WTC11 (cell line): ENCODE data around the gene ABCA3.

Source experiments
- ATF1 ChIP-seq: sonication (generic); formaldehyde crosslinking; IDR thresholded peaks from 2 replicates; pipeline ENCODE4 v1.8.1; 2023; ENCODE audit warnings: mild to moderate bottlenecking, moderate library complexity, missing genetic modification reagents
- ATF2 ChIP-seq: sonication (generic); formaldehyde crosslinking; IDR thresholded peaks from 2 replicates; pipeline ENCODE4 v1.8.1; 2022; ENCODE audit warnings: low read depth, missing genetic modification reagents, borderline replicate concordance
- E2F4 ChIP-seq: sonication (generic); formaldehyde crosslinking; IDR thresholded peaks from 2 replicates; pipeline ENCODE4 v1.8.1; 2022; ENCODE audit warnings: low read depth, mild to moderate bottlenecking, moderate library complexity, missing genetic modification reagents, borderline replicate concordance
- ESRRA ChIP-seq: sonication (generic); formaldehyde crosslinking; IDR thresholded peaks from 2 replicates; pipeline ENCODE4 v1.8.1; 2022; ENCODE audit warnings: mild to moderate bottlenecking, missing genetic modification reagents, borderline replicate concordance
- FOXK1 ChIP-seq: sonication (generic); formaldehyde crosslinking; IDR thresholded peaks from 2 replicates; pipeline ENCODE4 v1.8.0; 2022; ENCODE audit warnings: mild to moderate bottlenecking, moderate library complexity, missing genetic modification reagents
- SMAD3 ChIP-seq: sonication (generic); formaldehyde crosslinking; IDR thresholded peaks from 2 replicates; pipeline ENCODE4 v1.8.0; 2022; ENCODE audit warnings: missing genetic modification reagents, mild to moderate bottlenecking, borderline replicate concordance
- SMAD4 ChIP-seq: sonication (generic); formaldehyde crosslinking; IDR thresholded peaks from 2 replicates; pipeline ENCODE4 v1.8.0; 2022; ENCODE audit warnings: mild to moderate bottlenecking, missing genetic modification reagents
- ZNF232 ChIP-seq: sonication (generic); formaldehyde crosslinking; IDR thresholded peaks from 2 replicates; pipeline ENCODE4 v1.8.0; 2022; ENCODE audit warnings: mild to moderate bottlenecking, missing genetic modification reagents
- TF ChIP-seq, protein P1 (sequence below): sonication (generic); formaldehyde crosslinking; IDR thresholded peaks from 2 replicates; pipeline ENCODE4 v1.8.1; 2023; ENCODE audit warnings: mild to moderate bottlenecking, missing genetic modification reagents, moderate library complexity
- TF ChIP-seq, protein P2 (sequence below): sonication (generic); formaldehyde crosslinking; IDR thresholded peaks from 2 replicates; pipeline ENCODE4 v1.8.0; 2023; ENCODE audit warnings: missing genetic modification reagents
- TF ChIP-seq, protein P3 (sequence below): fragments of 200-600 bp; IDR thresholded peaks from 2 replicates; pipeline ENCODE4 v1.8.0; 2022; ENCODE audit warnings: antibody characterized with exemption

DNA sequence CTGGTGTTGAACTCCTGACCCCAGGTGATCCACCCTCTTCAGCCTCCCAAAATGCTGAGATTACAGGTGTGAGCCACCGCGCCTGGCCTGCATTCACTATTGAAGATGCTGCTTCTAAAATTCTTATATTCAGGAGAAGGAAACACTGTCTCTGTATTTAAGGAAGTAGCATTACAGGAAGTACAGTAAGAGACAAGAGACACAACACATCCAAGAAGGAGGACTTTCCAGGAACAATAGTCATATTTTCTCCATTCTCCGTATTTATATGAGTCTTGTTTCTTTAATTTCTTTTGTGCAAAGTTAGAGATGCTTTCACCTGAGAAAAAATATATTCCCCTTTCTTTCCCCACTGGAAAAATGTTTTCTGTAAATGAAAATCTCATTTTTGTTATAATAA is 18.3 kb upstream of the ABCA3 start:
- TF ChIP-seq SMAD4 (CRISPR knock-in tag) (no peak), ZNF232 (CRISPR knock-in tag) (no peak), FOXK1 (no peak), SMAD3 (no peak), ATF2 (no peak), E2F4 (CRISPR knock-in tag) (no peak), ATF1 (CRISPR knock-in tag) (no peak), ESRRA (CRISPR knock-in tag) (no peak)
- TF ChIP-seq, protein P1, sequence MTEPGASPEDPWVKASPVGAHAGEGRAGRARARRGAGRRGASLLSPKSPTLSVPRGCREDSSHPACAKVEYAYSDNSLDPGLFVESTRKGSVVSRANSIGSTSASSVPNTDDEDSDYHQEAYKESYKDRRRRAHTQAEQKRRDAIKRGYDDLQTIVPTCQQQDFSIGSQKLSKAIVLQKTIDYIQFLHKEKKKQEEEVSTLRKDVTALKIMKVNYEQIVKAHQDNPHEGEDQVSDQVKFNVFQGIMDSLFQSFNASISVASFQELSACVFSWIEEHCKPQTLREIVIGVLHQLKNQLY, result no peak
- TF ChIP-seq, protein P2, sequence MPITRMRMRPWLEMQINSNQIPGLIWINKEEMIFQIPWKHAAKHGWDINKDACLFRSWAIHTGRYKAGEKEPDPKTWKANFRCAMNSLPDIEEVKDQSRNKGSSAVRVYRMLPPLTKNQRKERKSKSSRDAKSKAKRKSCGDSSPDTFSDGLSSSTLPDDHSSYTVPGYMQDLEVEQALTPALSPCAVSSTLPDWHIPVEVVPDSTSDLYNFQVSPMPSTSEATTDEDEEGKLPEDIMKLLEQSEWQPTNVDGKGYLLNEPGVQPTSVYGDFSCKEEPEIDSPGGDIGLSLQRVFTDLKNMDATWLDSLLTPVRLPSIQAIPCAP, result no peak
- TF ChIP-seq, protein P3, sequence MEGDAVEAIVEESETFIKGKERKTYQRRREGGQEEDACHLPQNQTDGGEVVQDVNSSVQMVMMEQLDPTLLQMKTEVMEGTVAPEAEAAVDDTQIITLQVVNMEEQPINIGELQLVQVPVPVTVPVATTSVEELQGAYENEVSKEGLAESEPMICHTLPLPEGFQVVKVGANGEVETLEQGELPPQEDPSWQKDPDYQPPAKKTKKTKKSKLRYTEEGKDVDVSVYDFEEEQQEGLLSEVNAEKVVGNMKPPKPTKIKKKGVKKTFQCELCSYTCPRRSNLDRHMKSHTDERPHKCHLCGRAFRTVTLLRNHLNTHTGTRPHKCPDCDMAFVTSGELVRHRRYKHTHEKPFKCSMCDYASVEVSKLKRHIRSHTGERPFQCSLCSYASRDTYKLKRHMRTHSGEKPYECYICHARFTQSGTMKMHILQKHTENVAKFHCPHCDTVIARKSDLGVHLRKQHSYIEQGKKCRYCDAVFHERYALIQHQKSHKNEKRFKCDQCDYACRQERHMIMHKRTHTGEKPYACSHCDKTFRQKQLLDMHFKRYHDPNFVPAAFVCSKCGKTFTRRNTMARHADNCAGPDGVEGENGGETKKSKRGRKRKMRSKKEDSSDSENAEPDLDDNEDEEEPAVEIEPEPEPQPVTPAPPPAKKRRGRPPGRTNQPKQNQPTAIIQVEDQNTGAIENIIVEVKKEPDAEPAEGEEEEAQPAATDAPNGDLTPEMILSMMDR, result no peak
